Liver (tissue), 9 donors: ENCODE measurements around the gene FAM171A1. TPM values are rescaled to one million over a fixed set of nuclear protein-coding genes. Genes with fewer than 3 reads are reported as not detected.

ENCODE experiments used
- DNase-seq: peaks from one replicate; pipeline ENCODE4 v3.0.0-alpha.2; 2017; ENCODE audit warnings: low spot score
- H3K27ac ChIP-seq, 2 donors: one replicate each; pipeline ENCODE4 v1.7.0; 2013; ENCODE audit warnings: inconsistent platforms in 2 of 2, low read length in 2 of 2, control low read depth in 1 of 2, low read depth in 1 of 2, mild to moderate bottlenecking in 1 of 2
- H3K27me3 ChIP-seq, 4 donors: one replicate each; pipeline versions ENCODE4 v1.6.1 to v1.7.0; 2013; ENCODE audit warnings: low read length in 3 of 4, inconsistent platforms in 1 of 4, mild to moderate bottlenecking in 1 of 4, moderate library complexity in 1 of 4; ENCODE audit not compliant: control insufficient read depth in 4 of 4, insufficient read depth in 4 of 4
- H3K36me3 ChIP-seq, 4 donors: one replicate each; pipeline versions ENCODE4 v1.6.1 to v1.7.0; 2013; ENCODE audit warnings: low read length in 3 of 4, mild to moderate bottlenecking in 3 of 4, low read depth in 1 of 4, moderate library complexity in 1 of 4; ENCODE audit not compliant: control insufficient read depth in 4 of 4, insufficient read depth in 3 of 4
- H3K4me1 ChIP-seq, 4 donors: one replicate each; pipeline versions ENCODE4 v1.6.1 to v1.7.0; 2013; ENCODE audit warnings: low read length in 3 of 4, mild to moderate bottlenecking in 3 of 4, moderate library complexity in 1 of 4; ENCODE audit not compliant: control insufficient read depth in 4 of 4, insufficient read depth in 4 of 4
- H3K4me3 ChIP-seq, 3 donors: one replicate each; pipeline versions ENCODE4 v1.6.1 to v1.7.0; 2013; ENCODE audit warnings: low read length in 3 of 3, control low read depth in 1 of 3, low read depth in 1 of 3, mild to moderate bottlenecking in 1 of 3
- H3K9ac ChIP-seq, 2 donors: one replicate each; pipeline ENCODE4 v1.7.0; 2013; ENCODE audit warnings: low read length in 2 of 2, mild to moderate bottlenecking in 2 of 2, moderate library complexity in 2 of 2, control low read depth in 1 of 2, low read depth in 1 of 2
- H3K9me3 ChIP-seq, 4 donors: one replicate each; pipeline versions ENCODE4 v1.6.1 to v1.7.0; 2013; ENCODE audit warnings: low read length in 3 of 4; ENCODE audit not compliant: control insufficient read depth in 4 of 4
- CTCF ChIP-seq: fragments of 150-350 bp; IDR thresholded peaks from 2 replicates; pipeline ENCODE4 v1.5.1; 2017; ENCODE audit warnings: improper control_type of control experiment, low read depth, low read length; ENCODE audit not compliant: missing input control
- EGR1 ChIP-seq, 2 donors: IDR thresholded peaks; 2 replicates each; pipeline ENCODE4 v1.6.1; 2016 to 2018; ENCODE audit warnings: antibody characterized with exemption in 2 of 2, low read depth in 2 of 2
- FOXA1 ChIP-seq: IDR thresholded peaks from 2 replicates; pipeline ENCODE4 v1.6.1; 2016; ENCODE audit warnings: antibody characterized with exemption
- FOXA2 ChIP-seq: IDR thresholded peaks from 2 replicates; pipeline ENCODE4 v1.6.1; 2016; ENCODE audit warnings: antibody characterized with exemption
- HNF4A ChIP-seq, 2 donors: conservative IDR thresholded peaks; 2 replicates each; pipeline ENCODE4 v1.6.1; 2016; ENCODE audit warnings: antibody characterized with exemption in 2 of 2, mild to moderate bottlenecking in 2 of 2
- HNF4G ChIP-seq: IDR thresholded peaks from 2 replicates; pipeline ENCODE4 v1.6.1; 2016; ENCODE audit warnings: antibody characterized with exemption
- JUND ChIP-seq, 2 donors: IDR thresholded peaks; 2 replicates each; pipeline ENCODE4 v1.6.1; 2016; ENCODE audit warnings: antibody characterized with exemption in 2 of 2
- NR2F2 ChIP-seq: IDR thresholded peaks from 2 replicates; pipeline ENCODE4 v1.6.1; 2016; ENCODE audit warnings: antibody characterized with exemption
- RAD21 ChIP-seq, 2 donors: IDR thresholded peaks; 2 replicates each; pipeline ENCODE4 v1.6.1; 2016; ENCODE audit warnings: antibody characterized with exemption in 2 of 2, mild to moderate bottlenecking in 2 of 2
- RXRA ChIP-seq, 2 donors: IDR thresholded peaks; 2 replicates each; pipeline ENCODE4 v1.6.1; 2017 to 2018; ENCODE audit warnings: antibody characterized with exemption in 2 of 2, mild to moderate bottlenecking in 1 of 2
- TAF1 ChIP-seq: conservative IDR thresholded peaks from 2 replicates; pipeline ENCODE4 v1.6.1; 2016; ENCODE audit warnings: antibody characterized with exemption, mild to moderate bottlenecking
- YY1 ChIP-seq: IDR thresholded peaks from 2 replicates; pipeline ENCODE4 v1.6.1; 2016; ENCODE audit warnings: antibody characterized with exemption, mild to moderate bottlenecking
- WGBS: extraction: QIAGEN DNeasy Blood & Tissue Kit; methylation state at CpG from one replicate; pipeline ENCODE4 v1.1.7; 2013; 5-methylcytosine and 5-hydroxymethylcytosine counted together
- polyA plus RNA-seq, 2 donors: library from polyadenylated mRNA; stranded (reverse) in 1 of 2; unstranded in 1 of 2; fragments of 200-250 nt in 1 of 2; fragments of >200 nt in 1 of 2; fragmentation: Nextera tagmentation in 1 of 2; extraction: Ambion mirVana in 1 of 2; gene quantifications; one replicate each; pipeline versions ENCODE4 v1.2.1 to v1.2.3, GENCODE V29; 2013 to 2015
- total RNA-seq, 2 donors: library from RNA; depleted of rRNA; stranded (reverse); fragments of >200 nt; gene quantifications; one replicate each; pipeline ENCODE4 v1.2.3, GENCODE V29; 2014
- TF ChIP-seq, protein P1 (sequence below): IDR thresholded peaks from 2 replicates; pipeline ENCODE4 v1.6.1; 2016; ENCODE audit warnings: antibody characterized with exemption, mild to moderate bottlenecking
- TF ChIP-seq, protein P2 (sequence below): IDR thresholded peaks from 2 replicates; pipeline ENCODE4 v1.6.1; 2016; ENCODE audit warnings: antibody characterized with exemption
- TF ChIP-seq, protein P3 (sequence below): IDR thresholded peaks from 2 replicates; pipeline ENCODE4 v1.6.1; 2016; ENCODE audit warnings: antibody characterized with exemption
- TF ChIP-seq, protein P4 (sequence below): IDR thresholded peaks from 2 replicates; pipeline ENCODE4 v1.6.1; 2016; ENCODE audit warnings: antibody characterized with exemption
- donor health status: healthy.
- donor health status: healthy.
- donor health status: healthy.
- donor health status: healthy.
- donor health status: healthy.

FAM171A1 gene
- total and polyA plus RNA-seq, 4 donors, result 2.5 to 10.2 (median 7.7) TPM

- Histone ChIP-seq H3K27ac (no peak overlapping the region), H3K4me3 (no peak overlapping the region), H3K9me3 (no peaks in the 10 kb centered on the region), H3K27me3 (no peaks in the 10 kb centered on the region), H3K4me1 (peaks cover 5 to 17% (median 10%) of the 10 kb centered on the region in 4 donors), H3K9ac (no peak overlapping the region), H3K36me3 (no peaks in the 10 kb centered on the region)
- TF ChIP-seq HNF4A (conservative IDR thresholded peaks at IDR 0.05) (no peak), NR2F2 (no peak), TAF1 (no peak), RXRA (IDR thresholded peaks at IDR 0.05) (no peak), EGR1 (IDR thresholded peaks at IDR 0.05; ENCODE audit: low read depth in 2 of 2) (no peak), CTCF (no peak), FOXA2 (no peak), FOXA1 (no peak), JUND (IDR thresholded peaks at IDR 0.05) (no peak)
- TF ChIP-seq, protein P1, sequence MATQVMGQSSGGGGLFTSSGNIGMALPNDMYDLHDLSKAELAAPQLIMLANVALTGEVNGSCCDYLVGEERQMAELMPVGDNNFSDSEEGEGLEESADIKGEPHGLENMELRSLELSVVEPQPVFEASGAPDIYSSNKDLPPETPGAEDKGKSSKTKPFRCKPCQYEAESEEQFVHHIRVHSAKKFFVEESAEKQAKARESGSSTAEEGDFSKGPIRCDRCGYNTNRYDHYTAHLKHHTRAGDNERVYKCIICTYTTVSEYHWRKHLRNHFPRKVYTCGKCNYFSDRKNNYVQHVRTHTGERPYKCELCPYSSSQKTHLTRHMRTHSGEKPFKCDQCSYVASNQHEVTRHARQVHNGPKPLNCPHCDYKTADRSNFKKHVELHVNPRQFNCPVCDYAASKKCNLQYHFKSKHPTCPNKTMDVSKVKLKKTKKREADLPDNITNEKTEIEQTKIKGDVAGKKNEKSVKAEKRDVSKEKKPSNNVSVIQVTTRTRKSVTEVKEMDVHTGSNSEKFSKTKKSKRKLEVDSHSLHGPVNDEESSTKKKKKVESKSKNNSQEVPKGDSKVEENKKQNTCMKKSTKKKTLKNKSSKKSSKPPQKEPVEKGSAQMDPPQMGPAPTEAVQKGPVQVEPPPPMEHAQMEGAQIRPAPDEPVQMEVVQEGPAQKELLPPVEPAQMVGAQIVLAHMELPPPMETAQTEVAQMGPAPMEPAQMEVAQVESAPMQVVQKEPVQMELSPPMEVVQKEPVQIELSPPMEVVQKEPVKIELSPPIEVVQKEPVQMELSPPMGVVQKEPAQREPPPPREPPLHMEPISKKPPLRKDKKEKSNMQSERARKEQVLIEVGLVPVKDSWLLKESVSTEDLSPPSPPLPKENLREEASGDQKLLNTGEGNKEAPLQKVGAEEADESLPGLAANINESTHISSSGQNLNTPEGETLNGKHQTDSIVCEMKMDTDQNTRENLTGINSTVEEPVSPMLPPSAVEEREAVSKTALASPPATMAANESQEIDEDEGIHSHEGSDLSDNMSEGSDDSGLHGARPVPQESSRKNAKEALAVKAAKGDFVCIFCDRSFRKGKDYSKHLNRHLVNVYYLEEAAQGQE, result no peak
- TF ChIP-seq, protein P2, sequence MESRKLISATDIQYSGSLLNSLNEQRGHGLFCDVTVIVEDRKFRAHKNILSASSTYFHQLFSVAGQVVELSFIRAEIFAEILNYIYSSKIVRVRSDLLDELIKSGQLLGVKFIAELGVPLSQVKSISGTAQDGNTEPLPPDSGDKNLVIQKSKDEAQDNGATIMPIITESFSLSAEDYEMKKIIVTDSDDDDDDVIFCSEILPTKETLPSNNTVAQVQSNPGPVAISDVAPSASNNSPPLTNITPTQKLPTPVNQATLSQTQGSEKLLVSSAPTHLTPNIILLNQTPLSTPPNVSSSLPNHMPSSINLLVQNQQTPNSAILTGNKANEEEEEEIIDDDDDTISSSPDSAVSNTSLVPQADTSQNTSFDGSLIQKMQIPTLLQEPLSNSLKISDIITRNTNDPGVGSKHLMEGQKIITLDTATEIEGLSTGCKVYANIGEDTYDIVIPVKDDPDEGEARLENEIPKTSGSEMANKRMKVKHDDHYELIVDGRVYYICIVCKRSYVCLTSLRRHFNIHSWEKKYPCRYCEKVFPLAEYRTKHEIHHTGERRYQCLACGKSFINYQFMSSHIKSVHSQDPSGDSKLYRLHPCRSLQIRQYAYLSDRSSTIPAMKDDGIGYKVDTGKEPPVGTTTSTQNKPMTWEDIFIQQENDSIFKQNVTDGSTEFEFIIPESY, result no peak
- TF ChIP-seq, protein P3, sequence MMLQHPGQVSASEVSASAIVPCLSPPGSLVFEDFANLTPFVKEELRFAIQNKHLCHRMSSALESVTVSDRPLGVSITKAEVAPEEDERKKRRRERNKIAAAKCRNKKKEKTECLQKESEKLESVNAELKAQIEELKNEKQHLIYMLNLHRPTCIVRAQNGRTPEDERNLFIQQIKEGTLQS, result no peak
- TF ChIP-seq, protein P4, sequence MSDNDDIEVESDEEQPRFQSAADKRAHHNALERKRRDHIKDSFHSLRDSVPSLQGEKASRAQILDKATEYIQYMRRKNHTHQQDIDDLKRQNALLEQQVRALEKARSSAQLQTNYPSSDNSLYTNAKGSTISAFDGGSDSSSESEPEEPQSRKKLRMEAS, result no peak
- 96% methylated on average over 7 of the region's 7 CpGs for WGBS
- no peak for DNase-seq
Measured at GRCh38 chr10:15172306-15172840, 198.7 kb downstream of the FAM171A1 start.

DNA sequence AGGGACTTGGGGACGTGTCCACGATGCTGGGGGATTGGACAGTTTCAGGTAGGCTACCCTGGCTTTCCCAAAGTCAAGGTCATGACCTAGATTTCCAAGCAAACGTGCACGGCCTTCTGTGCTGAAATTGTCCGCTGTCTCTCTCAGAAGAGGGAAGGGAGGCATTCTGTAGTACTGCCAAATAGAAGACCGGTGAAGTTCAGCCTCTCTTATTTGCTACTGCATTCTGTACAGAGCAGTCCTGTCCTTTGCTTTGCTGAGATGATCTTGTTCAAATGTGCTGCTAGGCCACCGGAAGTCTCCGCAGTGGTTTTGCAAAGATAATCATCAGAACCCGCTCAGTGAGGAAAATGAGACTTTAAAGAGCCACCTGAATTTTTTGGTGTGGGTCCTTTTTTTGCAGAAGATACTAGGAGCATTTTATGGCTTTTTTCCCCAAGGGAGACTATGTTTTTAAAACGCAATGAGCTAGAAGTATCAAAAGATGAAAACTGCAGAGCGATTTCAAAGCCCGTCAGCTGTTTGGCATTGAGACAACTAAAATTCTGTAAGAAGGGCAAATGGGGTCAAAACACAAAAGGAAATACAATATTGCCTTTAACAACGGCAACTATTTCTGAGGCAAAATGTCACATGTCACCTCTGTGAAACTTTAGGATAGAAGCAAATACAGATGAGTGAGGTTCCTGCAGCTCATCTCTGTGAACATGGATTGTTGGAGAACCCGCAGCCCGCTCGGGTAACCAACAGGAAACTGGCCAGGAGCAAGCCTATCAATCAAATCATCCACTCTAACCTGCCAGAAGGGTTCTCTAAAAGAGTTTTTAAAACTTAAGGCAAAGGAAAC lies 201.3 kb downstream of the FAM171A1 start:
- peak overlapping the region in 1 of 2 donors; percentile 31 for H3K27ac ChIP-seq
- H3K27me3 ChIP-seq, result no peaks in the 10 kb centered on the region
- no peak for DNase-seq
- peaks cover 2 to 23% (median 15%) of the 10 kb centered on the region in 4 donors for H3K4me1 ChIP-seq
- no peak overlapping the region for H3K4me3 ChIP-seq
- WGBS, result 60% methylated on average over 16 of the region's 16 CpGs
- no peak overlapping the region for H3K9ac ChIP-seq
- no peaks in the 10 kb centered on the region for H3K36me3 ChIP-seq
- no peaks in the 10 kb centered on the region for H3K9me3 ChIP-seq
- TF ChIP-seq, protein P1, result no peak
- TF ChIP-seq JUND (IDR thresholded peaks at IDR 0.05) (no peak), YY1 (no peak), FOXA2 (no peak), RXRA (IDR thresholded peaks at IDR 0.05) (no peak), RAD21 (IDR thresholded peaks at IDR 0.05) (no peak), HNF4G (no peak), CTCF (no peak), TAF1 (no peak)
